Thyroid gland (tissue), 4 donors: ENCODE data around the gene IGIP.

Source experiments
- POLR2A ChIP-seq, 2 donors: fragments of 450-650 bp; IDR thresholded peaks; one replicate each; pipeline ENCODE4 v1.6.1; 2017; ENCODE audit warnings: antibody characterized with exemption in 2 of 2, mild to moderate bottlenecking in 2 of 2, moderate library complexity in 1 of 2
- TF ChIP-seq, protein P1 (sequence below), 6 experiments: fragments of 200-600 bp in 3 of 6; fragments of 450-650 bp in 3 of 6; sonication (generic) in 3 of 6; IDR thresholded peaks; one replicate each; pipeline ENCODE4 v1.5.1; 2016 to 2019; ENCODE audit warnings: antibody characterized with exemption in 6 of 6, mild to moderate bottlenecking in 2 of 6, inconsistent platforms in 1 of 6, moderate library complexity in 1 of 6

GRCh38 chr5:140076142-140076541, 49.6 kb upstream of the IGIP start:
- TF ChIP-seq, protein P1, sequence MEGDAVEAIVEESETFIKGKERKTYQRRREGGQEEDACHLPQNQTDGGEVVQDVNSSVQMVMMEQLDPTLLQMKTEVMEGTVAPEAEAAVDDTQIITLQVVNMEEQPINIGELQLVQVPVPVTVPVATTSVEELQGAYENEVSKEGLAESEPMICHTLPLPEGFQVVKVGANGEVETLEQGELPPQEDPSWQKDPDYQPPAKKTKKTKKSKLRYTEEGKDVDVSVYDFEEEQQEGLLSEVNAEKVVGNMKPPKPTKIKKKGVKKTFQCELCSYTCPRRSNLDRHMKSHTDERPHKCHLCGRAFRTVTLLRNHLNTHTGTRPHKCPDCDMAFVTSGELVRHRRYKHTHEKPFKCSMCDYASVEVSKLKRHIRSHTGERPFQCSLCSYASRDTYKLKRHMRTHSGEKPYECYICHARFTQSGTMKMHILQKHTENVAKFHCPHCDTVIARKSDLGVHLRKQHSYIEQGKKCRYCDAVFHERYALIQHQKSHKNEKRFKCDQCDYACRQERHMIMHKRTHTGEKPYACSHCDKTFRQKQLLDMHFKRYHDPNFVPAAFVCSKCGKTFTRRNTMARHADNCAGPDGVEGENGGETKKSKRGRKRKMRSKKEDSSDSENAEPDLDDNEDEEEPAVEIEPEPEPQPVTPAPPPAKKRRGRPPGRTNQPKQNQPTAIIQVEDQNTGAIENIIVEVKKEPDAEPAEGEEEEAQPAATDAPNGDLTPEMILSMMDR (IDR thresholded peaks at IDR 0.05), result no peak
- TF ChIP-seq POLR2A (IDR thresholded peaks at IDR 0.05), result no peak
